H9 (cell line): ENCODE data around the gene PLD4. TPM values are rescaled to one million over a fixed set of nuclear protein-coding genes. Genes with fewer than 3 reads are reported as not detected.

Source experiments
- DNase-seq: peaks from one replicate; pipeline ENCODE4 v3.0.0-alpha.2; 2017
- H2AFZ ChIP-seq: one replicate; pipeline ENCODE4 v1.6.1; 2013; ENCODE audit warnings: mild to moderate bottlenecking, low read length, control low read depth, moderate library complexity
- H2AK5ac ChIP-seq: 2 replicates; pipeline ENCODE4 v1.6.1; 2013; ENCODE audit warnings: low read length, control low read depth, mixed read lengths; ENCODE audit not compliant: insufficient read length
- H2BK120ac ChIP-seq: one replicate; pipeline ENCODE4 v1.6.1; 2013; ENCODE audit warnings: low read depth, mild to moderate bottlenecking, low read length, control low read depth, inconsistent platforms; ENCODE audit not compliant: poor library complexity, severe bottlenecking
- H2BK12ac ChIP-seq: 2 replicates; pipeline ENCODE4 v1.6.1; 2013; ENCODE audit warnings: low read length, control low read depth, mixed read lengths, low read depth; ENCODE audit not compliant: insufficient read length
- H2BK15ac ChIP-seq: 2 replicates; pipeline ENCODE4 v1.6.1; 2013; ENCODE audit warnings: low read depth, low read length, control low read depth
- H2BK20ac ChIP-seq: one replicate; pipeline ENCODE4 v1.6.1; 2013; ENCODE audit warnings: low read depth, mild to moderate bottlenecking, low read length, control low read depth, inconsistent platforms; ENCODE audit not compliant: poor library complexity, severe bottlenecking
- H2BK5ac ChIP-seq: 2 replicates; pipeline ENCODE4 v1.6.1; 2013; ENCODE audit warnings: low read length, control low read depth, mixed read lengths; ENCODE audit not compliant: insufficient read length
- H3K14ac ChIP-seq: 2 replicates; pipeline ENCODE4 v1.6.1; 2013; ENCODE audit warnings: low read length, control low read depth; ENCODE audit not compliant: insufficient read depth
- H3K18ac ChIP-seq: 2 replicates; pipeline ENCODE4 v1.6.1; 2013; ENCODE audit warnings: low read depth, mild to moderate bottlenecking, mixed read lengths, low read length, control low read depth; ENCODE audit not compliant: insufficient read length
- H3K23ac ChIP-seq: 2 replicates; pipeline ENCODE4 v1.6.1; 2013; ENCODE audit warnings: low read length, control low read depth, mixed read lengths, low read depth; ENCODE audit not compliant: insufficient read length
- H3K23me2 ChIP-seq: 2 replicates; pipeline ENCODE4 v1.6.1; 2013; ENCODE audit warnings: low read depth, mild to moderate bottlenecking, mixed read lengths, low read length, control low read depth; ENCODE audit not compliant: insufficient read length, poor library complexity, severe bottlenecking
- H3K27ac ChIP-seq: 2 replicates; pipeline ENCODE4 v1.5.1; 2013; ENCODE audit warnings: low read length, control low read depth, mixed read lengths, low read depth; ENCODE audit not compliant: insufficient read length
- H3K27me3 ChIP-seq: 2 replicates; pipeline ENCODE4 v1.6.1; 2013; ENCODE audit warnings: low read length, control low read depth, inconsistent platforms; ENCODE audit not compliant: insufficient read depth
- H3K4ac ChIP-seq: 2 replicates; pipeline ENCODE4 v1.6.1; 2013; ENCODE audit warnings: low read depth, mild to moderate bottlenecking, control low read depth, inconsistent platforms, low read length, moderate library complexity
- H3K4me1 ChIP-seq: 2 replicates; pipeline ENCODE4 v1.6.1; 2013; ENCODE audit warnings: low read length, control low read depth, inconsistent platforms; ENCODE audit not compliant: insufficient read depth
- H3K4me2 ChIP-seq: 2 replicates; pipeline ENCODE4 v1.6.1; 2013; ENCODE audit warnings: low read length, control low read depth, mixed read lengths; ENCODE audit not compliant: insufficient read length, insufficient read depth
- H3K56ac ChIP-seq: 2 replicates; pipeline ENCODE4 v1.6.1; 2013; ENCODE audit warnings: low read depth, mild to moderate bottlenecking, mixed read lengths, low read length, control low read depth; ENCODE audit not compliant: insufficient read length
- H3K79me1 ChIP-seq: 2 replicates; pipeline ENCODE4 v1.6.1; 2013; ENCODE audit warnings: low read depth, mild to moderate bottlenecking, moderate library complexity, low read length, control low read depth, inconsistent platforms; ENCODE audit not compliant: insufficient read depth, poor library complexity, severe bottlenecking
- H3K79me2 ChIP-seq: 2 replicates; pipeline ENCODE4 v1.6.1; 2013; ENCODE audit warnings: low read length, control low read depth, inconsistent platforms; ENCODE audit not compliant: insufficient read depth
- H3K9ac ChIP-seq: 2 replicates; pipeline ENCODE4 v1.6.1; 2013; ENCODE audit warnings: low read length, control low read depth, mixed read lengths; ENCODE audit not compliant: insufficient read length; ENCODE audit errors: extremely low read depth
- H3K9me3 ChIP-seq: one replicate; pipeline ENCODE4 v1.6.1; 2013; ENCODE audit warnings: low read depth, low read length, inconsistent platforms; ENCODE audit not compliant: control insufficient read depth
- H3T11ph ChIP-seq: one replicate; pipeline ENCODE4 v1.6.1; 2013; ENCODE audit warnings: mild to moderate bottlenecking, low read length, control low read depth, inconsistent platforms
- H4K20me1 ChIP-seq: one replicate; pipeline ENCODE4 v1.6.1; 2013; ENCODE audit not compliant: control insufficient read depth, insufficient read length, insufficient read depth
- H4K5ac ChIP-seq: 2 replicates; pipeline ENCODE4 v1.6.1; 2013; ENCODE audit warnings: low read depth, mild to moderate bottlenecking, mixed read lengths, low read length, control low read depth; ENCODE audit not compliant: insufficient read length
- H4K8ac ChIP-seq: replicated peaks from 2 replicates; pipeline ENCODE4 v1.6.1; 2013; ENCODE audit warnings: low read length, control low read depth, mixed read lengths, low read depth; ENCODE audit not compliant: insufficient read length
- H4K91ac ChIP-seq: 2 replicates; pipeline ENCODE4 v1.6.1; 2013; ENCODE audit warnings: low read depth, mild to moderate bottlenecking, moderate library complexity, mixed read lengths, low read length, control low read depth; ENCODE audit not compliant: insufficient read length
- H3K27ac Mint-ChIP-seq, 3 experiments: 2 replicates in 2 of 3; 3 replicates in 1 of 3; pipeline ENCODE4 v1.8.0; 2020 to 2021; ENCODE audit warnings: mixed read lengths in 3 of 3, mild to moderate bottlenecking in 1 of 3, moderate library complexity in 1 of 3
- H3K27me3 Mint-ChIP-seq: 2 replicates; pipeline ENCODE4 v1.8.0; 2021; ENCODE audit warnings: low read depth, mild to moderate bottlenecking, moderate library complexity, mixed read lengths
- H3K36me3 Mint-ChIP-seq, 3 experiments: 2 replicates in 2 of 3; 3 replicates in 1 of 3; pipeline ENCODE4 v1.8.0; 2020 to 2021; ENCODE audit warnings: low read depth in 3 of 3, mixed read lengths in 3 of 3; ENCODE audit not compliant: insufficient read depth in 1 of 3
- H3K4me1 Mint-ChIP-seq, 2 experiments: 2 replicates each; pipeline ENCODE4 v1.8.0; 2020; ENCODE audit warnings: mixed read lengths in 2 of 2
- H3K4me3 Mint-ChIP-seq, 2 experiments: 2 replicates in 1 of 2; 3 replicates in 1 of 2; pipeline ENCODE4 v1.8.0; 2020 to 2021; ENCODE audit warnings: mild to moderate bottlenecking in 2 of 2, mixed read lengths in 2 of 2, moderate library complexity in 1 of 2
- H3K9me3 Mint-ChIP-seq, 2 experiments: 2 replicates in 1 of 2; 3 replicates in 1 of 2; pipeline ENCODE4 v1.8.0; 2020; ENCODE audit warnings: mild to moderate bottlenecking in 2 of 2, mixed read lengths in 2 of 2, moderate library complexity in 1 of 2
- WGBS: extraction: QIAGEN DNeasy Blood & Tissue Kit; methylation state at CpG from one replicate; pipeline ENCODE4 v1.1.7; 2013; ENCODE audit warnings: missing lambda C conversion rate, low lambda C conversion rate, mixed read lengths; ENCODE audit not compliant: insufficient read length; ENCODE audit errors: extremely low coverage; 5-methylcytosine and 5-hydroxymethylcytosine counted together
- total RNA-seq: library from RNA; stranded (reverse); gene quantifications from 2 replicates; pipeline ENCODE4 v1.2.1, GENCODE V29; 2021
- TF ChIP-seq, protein P1 (sequence below): fragments of 200-600 bp; sonication (generic); conservative IDR thresholded peaks from 3 replicates; pipeline ENCODE4 v1.8.0; 2021; ENCODE audit warnings: antibody characterized with exemption, mild to moderate bottlenecking

Gene PLD4
- total RNA-seq, 1 experiment from 2014 or later, result not detected

DNA sequence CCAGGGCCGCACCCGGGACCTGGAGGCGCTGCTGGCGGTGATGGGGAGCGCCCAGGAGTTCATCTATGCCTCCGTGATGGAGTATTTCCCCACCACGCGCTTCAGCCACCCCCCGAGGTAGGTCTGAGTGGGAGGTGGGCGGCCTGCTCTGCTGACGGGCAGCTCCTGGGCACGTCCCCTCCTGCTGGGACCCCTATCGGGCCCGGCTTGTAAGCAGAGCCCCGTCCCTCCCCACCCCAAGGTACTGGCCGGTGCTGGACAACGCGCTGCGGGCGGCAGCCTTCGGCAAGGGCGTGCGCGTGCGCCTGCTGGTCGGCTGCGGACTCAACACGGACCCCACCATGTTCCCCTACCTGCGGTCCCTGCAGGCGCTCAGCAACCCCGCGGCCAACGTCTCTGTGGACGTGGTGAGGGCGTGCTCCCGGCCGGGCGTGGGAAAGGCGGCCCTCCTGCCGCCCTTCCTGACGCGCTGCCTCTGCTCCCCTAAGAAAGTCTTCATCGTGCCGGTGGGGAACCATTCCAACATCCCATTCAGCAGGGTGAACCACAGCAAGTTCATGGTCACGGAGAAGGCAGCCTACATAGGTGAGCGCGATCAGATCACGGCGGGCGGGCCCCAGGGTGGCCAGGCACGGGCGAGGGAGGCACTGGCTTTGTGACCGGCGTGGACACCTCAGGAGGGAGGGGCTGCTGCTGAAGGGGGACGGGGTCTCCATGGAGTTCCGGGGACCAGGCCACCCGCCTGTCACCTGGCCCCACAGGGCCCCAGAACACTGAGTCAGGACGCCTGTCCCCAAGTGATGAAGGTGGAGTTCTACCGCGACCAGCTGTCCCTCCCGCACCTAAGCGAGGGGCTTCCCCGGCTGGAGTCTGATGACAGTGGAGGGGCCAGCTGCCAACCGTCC lies 7.3 kb downstream of the PLD4 start:
- no peak overlapping the region for H2AK5ac ChIP-seq
- Mint-ChIP-seq H3K27me3 (peaks cover 77% of the 10 kb centered on the region), H3K9me3 (no peaks in the 10 kb centered on the region; a peak in 1 of 5 replicates), H3K36me3 (no peaks in the 10 kb centered on the region), H3K4me3 (peak overlapping the region; percentile 33 to 71; a peak in 3 of 5 replicates), H3K4me1 (peaks cover 2 to 12% of the 10 kb centered on the region in 2 experiments; a peak in 3 of 4 replicates), H3K27ac (no peak overlapping the region)
- H2BK5ac ChIP-seq, result no peak overlapping the region
- H3K4me2 ChIP-seq, result peak overlapping the region; percentile 45
- no peaks in the 10 kb centered on the region for H3K79me1 ChIP-seq
- H3K27ac ChIP-seq, result no peak overlapping the region
- no peak overlapping the region for H4K5ac ChIP-seq
- H3K27me3 ChIP-seq, result peaks cover 30% of the 10 kb centered on the region; the same call in 1 of the 2 replicates
- H3K9ac ChIP-seq, result no peak overlapping the region
- H3K23ac ChIP-seq, result no peak overlapping the region
- no peak overlapping the region for H3K56ac ChIP-seq
- no peak overlapping the region; the same call in 1 of the 2 replicates for H3K14ac ChIP-seq
- no peaks in the 10 kb centered on the region for H3K9me3 ChIP-seq
- H4K8ac ChIP-seq, result no peak overlapping the region
- H2BK15ac ChIP-seq, result no peak overlapping the region
- H4K20me1 ChIP-seq, result no peaks in the 10 kb centered on the region
- no peak overlapping the region for H3K18ac ChIP-seq
- no peaks in the 10 kb centered on the region for H3K79me2 ChIP-seq
- peak; percentile 46 for DNase-seq
- H2BK20ac ChIP-seq, result no peak overlapping the region
- no peak overlapping the region for H3K4ac ChIP-seq
- H2BK120ac ChIP-seq, result no peak overlapping the region
- no peaks in the 10 kb centered on the region for H3K4me1 ChIP-seq
- no peak overlapping the region for H3T11ph ChIP-seq
- no peak overlapping the region for H4K91ac ChIP-seq
- H2BK12ac ChIP-seq, result no peak overlapping the region
- no peak overlapping the region for H2AFZ ChIP-seq
- no peaks in the 10 kb centered on the region for H3K23me2 ChIP-seq
- no CpG with 5 or more reads among the region's 64 CpGs for WGBS
- TF ChIP-seq, protein P1, sequence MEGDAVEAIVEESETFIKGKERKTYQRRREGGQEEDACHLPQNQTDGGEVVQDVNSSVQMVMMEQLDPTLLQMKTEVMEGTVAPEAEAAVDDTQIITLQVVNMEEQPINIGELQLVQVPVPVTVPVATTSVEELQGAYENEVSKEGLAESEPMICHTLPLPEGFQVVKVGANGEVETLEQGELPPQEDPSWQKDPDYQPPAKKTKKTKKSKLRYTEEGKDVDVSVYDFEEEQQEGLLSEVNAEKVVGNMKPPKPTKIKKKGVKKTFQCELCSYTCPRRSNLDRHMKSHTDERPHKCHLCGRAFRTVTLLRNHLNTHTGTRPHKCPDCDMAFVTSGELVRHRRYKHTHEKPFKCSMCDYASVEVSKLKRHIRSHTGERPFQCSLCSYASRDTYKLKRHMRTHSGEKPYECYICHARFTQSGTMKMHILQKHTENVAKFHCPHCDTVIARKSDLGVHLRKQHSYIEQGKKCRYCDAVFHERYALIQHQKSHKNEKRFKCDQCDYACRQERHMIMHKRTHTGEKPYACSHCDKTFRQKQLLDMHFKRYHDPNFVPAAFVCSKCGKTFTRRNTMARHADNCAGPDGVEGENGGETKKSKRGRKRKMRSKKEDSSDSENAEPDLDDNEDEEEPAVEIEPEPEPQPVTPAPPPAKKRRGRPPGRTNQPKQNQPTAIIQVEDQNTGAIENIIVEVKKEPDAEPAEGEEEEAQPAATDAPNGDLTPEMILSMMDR, result no peak
